GM21717 (cell line): ENCODE data around the gene NEUROD4.
"Not testable (repeated sequence)": the region's sequence is repeated elsewhere in the genome, so short reads cannot be mapped to it uniquely, and the experiment has no call there.

Experiments
- ATAC-seq: cut with Tn5 transposase; IDR thresholded peaks from one replicate; pipeline ENCODE4 v1.9.1; 2021; ENCODE audit warnings: mild to moderate bottlenecking, moderate library complexity; ENCODE audit not compliant: unreplicated experiment

The NEUROD4 gene

DNA sequence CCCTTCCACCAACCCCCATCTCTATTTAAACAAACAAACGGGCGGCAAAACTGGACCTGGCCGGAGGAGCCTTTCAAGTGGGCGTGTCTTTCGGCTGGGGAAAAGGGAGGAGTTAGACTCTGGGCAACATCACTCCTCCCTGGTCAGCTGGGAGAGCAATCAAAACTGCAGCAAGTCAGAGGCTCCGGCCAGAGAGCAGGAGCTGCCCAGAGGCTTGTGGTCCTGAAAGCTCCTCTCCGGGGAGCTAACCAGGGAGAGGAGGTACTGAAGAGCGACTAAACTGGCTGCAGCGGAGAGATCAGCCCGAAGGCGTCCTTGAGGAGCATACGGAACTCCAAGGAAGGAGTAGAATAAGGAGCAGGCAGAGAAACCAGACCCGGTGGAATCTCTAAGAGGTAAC lies at the start of gene NEUROD4:
Gene NEUROD4 (plus strand): TSS at position 191 of the 400 bp plus-strand sequence. CDS start 6,466 bp downstream, outside the sequence.
- ATAC-seq: no peak

DNA sequence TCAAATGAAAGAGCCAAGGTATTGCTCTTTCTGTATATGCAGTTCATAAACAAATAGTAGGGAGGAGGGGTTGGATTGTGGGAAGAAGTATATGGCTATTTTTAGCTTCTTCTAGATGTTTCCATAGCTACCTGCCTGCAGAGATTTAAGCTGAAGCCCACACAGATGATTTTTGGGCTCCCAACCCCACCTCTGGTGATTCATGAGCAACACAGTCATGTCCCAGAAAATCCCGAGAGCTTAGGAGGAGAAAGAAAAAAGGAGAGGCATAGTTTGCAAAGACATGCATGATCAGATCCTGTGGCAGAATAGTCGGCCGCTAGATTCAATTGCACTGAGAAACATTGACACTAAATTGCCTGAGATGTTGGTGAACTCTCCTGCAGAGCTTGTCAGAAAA lies 49.0 kb upstream of the NEUROD4 start:
- no peak for ATAC-seq

GRCh38 chr12:54973556-54973955 lies 46.2 kb upstream of the NEUROD4 start:
- no peak for ATAC-seq

GRCh38 chr12:54974279-54974678 lies 45.5 kb upstream of the NEUROD4 start:
- ATAC-seq: no peak

DNA sequence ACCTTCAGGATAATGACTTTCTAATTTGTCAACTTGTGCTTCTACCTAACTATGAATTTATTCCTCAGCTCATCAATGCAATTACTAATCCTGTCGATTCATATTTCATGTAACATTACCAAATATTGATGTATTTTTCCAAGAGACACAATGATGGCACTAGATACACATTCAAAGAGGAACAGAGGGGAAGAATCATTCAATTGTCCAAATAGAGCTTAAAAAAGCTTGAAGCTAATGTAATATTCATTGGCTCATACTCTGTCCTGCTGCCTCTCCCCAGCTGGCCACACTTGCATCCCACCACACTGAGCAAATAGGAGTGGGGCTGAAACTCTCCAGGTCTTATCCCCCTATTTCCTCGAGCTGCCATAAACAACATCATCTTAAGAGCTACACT lies 44.5 kb upstream of the NEUROD4 start:
- ATAC-seq: no peak

- ATAC-seq: no peak
These were observed 43.9 kb upstream of the NEUROD4 start for GRCh38 chr12:54975875-54976274.

DNA sequence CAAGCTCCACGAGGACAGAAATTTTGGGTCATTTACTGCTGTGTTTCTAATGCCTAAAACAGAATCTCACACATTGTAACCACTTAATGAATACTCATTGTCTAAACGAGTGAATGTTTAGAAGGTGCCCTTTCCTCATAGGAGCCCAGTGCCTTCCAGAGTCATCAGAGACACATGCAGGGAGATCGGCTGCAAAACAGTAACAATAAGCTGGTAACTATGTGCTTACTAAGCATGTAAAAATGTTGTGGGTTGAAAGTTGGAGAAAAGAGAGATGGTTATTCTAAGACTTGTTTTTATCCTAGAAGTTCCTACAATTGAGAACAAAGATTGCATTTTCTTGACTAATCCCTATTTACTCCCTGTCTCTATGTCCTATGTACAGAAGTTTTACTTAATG lies 42.6 kb upstream of the NEUROD4 start:
- no peak for ATAC-seq

GRCh38 chr12:54977857-54978256 lies 41.9 kb upstream of the NEUROD4 start:
- no peak for ATAC-seq

DNA sequence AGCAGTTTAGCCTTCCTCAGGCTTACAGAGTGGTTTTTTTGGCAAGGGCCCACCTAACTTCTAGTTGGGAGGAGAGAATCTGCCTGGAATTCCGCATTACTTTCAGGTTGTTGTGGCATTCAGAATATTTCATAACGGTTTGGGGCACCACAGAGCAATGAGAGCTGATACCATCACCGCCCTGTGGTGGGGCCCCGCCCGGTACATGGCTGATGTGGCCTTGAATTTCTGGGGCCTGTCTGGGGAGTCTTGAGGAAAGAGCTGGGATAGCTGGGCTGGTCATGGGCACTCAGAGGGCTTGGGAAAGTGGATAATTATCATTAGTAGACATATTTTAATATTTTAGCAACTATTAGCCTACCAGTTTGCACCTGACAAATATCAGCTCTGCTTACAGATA lies 39.4 kb upstream of the NEUROD4 start:
- no peak for ATAC-seq

- no peak for ATAC-seq
These were observed 38.0 kb upstream of the NEUROD4 start for GRCh38 chr12:54981796-54982195.

- ATAC-seq: no peak
These were observed 36.2 kb upstream of the NEUROD4 start for GRCh38 chr12:54983536-54984101.

DNA sequence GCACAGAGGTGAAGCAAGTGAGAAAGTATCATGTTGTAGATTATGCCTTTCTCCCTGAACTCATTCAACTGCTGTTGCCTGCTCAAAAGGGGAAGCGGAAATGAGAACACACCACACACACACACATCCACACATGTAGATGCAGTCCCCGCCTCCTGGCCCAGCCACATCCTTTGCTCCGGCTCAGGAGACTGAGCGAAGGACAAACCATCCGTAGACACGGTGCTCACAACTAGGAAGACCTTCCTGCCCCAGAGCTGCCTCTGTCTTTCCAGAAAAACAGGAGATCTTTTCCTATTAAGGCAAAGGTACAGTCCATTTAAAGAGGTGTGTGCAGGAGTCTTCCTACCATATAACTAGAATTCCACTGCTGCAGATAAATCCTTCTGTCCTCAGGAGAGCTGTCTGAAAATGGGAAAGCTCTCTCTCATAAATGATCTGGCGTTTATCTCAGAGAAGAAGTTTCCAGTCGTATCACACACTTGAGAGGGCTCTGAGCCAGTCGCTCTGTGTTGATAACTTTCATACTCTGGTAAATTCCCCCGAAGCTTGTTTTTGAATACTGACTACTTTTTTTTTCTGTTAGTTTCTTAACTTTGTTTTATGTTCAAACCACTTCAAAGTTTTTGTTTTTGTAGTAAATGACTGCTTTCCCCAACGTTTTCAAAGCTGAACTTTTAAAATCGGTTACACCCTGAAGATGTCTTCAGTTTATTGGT lies 35.0 kb upstream of the NEUROD4 start, which contains the start of gene TESPA1:
Gene TESPA1 (minus strand): TSS at position 105 of the 719 bp plus-strand sequence. CDS start 10,200 bp downstream, outside the sequence.
- peak; percentile 96 for ATAC-seq

DNA sequence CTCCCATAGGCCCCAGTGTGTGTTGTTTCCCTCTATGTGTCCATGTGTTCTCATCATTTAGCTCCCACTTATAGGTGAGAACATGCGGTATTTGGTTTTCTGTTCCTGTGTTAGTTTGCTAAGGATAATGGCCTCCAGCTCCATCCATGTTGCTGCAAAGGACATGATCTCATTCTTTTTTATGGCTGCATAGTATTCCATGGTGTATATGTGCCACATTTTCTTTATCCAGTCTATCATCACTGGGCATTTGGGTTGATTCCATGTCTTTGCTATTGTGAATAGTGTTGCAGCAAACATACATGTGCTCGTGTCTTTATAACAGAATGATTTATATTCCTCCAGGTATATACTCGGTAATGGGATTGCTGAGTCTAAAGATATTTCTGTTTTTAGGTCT lies 33.0 kb upstream of the NEUROD4 start:
- not testable (repeated sequence) for ATAC-seq

DNA sequence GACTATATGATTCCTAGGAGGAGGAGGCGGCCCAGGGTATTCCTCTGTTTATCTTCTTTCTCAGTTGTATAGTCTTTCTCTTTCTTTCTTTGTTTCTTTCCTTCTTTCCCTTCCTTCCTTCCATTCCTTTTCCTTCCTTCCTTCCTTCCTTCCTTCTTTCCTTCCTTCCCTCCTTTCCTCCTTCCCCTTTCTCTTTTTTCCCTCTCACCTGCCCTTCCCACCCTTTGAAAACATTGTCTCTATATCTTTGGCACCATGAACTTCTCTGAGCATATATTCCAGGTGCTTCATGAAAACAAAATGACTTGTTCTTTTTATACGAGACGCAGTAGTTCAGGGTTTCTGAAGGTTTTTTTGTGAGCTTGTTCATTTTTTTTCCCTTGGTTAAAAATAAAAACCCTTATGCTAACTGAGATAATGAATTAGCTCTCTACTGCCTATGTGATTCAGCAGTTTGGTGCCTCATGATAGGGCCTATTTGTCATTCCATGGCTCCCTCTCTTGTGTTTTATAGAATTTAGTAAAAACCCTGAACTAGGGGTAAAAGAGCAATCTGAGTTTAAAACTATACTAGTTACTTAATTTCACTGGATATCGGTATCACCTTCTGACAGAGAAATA lies 32.1 kb upstream of the NEUROD4 start:
- no peak for ATAC-seq

DNA sequence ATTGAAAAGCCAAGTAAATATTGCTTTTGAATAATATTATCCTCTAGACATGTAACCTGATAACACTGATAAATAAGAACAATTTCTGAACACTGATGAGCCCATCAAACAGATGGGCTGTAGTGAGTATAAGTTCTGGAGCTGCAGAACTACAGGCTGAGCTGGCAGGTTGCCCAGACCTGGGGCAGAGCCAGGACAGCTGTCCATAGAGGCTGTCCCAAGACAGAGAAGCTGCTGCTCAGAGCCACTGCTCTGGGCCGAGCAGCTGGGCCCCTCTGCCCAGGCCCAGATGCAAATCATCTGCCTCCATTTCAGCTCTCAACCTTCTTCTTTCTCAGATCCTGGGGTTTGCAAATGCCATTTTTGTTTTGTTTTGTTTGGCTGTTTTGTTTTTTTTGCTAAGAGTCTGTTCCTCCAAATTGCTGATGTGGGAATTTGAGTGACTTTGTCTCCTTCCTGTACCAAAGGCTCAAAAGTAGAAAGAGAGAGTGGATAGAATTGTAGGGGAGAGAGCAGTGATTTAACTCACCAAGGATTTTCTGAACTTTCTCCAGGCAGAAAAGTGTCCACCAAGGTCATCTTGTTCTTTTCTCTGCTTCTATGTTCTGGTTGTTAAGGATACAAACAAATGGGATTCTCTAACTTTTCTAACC lies 31.2 kb upstream of the NEUROD4 start:
- no peak for ATAC-seq

- no peak for ATAC-seq
These were observed 29.9 kb upstream of the NEUROD4 start for GRCh38 chr12:54989829-54990228.

DNA sequence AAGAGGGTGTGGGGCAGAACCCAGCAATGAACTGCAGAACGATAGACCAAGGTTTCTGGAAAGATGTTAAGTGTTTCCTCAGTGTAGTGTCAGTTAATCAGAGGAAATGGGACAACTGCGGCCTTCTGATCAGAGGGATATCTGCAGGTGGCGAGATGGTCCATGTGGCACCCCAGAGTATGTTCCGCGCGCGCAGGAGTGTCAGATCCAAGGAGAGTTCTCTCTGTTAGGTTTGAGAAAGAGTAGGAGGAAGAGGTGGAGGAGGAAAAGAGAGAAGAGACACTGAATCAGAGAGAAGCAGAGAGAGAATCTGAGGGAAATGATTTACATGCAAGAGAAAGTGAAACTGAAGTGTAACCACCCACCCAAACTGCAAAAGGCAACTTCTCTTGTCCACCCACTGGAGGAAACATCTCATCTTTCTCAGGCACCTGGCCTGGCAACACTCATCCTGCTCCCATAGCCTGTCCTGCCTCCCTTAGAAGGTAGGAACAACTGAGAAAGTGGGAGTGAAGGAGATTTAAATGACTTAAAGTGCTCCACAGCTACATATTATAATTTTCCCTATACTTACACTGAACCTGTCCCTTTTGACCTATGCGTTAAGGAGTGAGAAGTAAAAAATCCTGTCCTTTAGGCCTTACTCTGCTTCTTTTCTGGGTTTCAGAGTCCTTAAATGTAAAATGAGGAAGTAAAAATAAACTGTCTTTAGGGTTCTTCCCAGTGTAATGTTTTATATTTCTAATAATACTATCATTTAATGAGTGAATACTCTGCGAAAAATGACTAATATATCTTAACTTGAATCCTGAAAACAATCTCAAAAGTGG lies 28.4 kb upstream of the NEUROD4 start:
- ATAC-seq: peak; percentile 78

DNA sequence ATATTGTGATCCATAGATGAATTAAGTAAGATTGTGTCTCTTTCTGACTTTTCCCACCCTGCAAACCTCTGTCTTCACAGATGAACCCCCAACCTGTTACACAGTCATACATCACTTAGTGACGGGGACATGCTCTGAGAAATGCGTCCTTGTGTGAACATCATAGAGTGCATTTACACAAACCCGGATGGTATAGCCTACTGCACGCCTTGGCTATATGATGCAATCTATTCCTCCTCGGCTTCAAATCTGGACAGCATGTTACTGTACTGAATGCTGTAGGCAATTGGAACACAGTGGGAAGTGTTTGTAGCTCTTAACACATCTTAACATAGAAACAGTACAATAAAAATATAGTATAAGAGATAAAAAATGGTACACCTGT lies 27.8 kb upstream of the NEUROD4 start:
- ATAC-seq: peak; percentile 35

DNA sequence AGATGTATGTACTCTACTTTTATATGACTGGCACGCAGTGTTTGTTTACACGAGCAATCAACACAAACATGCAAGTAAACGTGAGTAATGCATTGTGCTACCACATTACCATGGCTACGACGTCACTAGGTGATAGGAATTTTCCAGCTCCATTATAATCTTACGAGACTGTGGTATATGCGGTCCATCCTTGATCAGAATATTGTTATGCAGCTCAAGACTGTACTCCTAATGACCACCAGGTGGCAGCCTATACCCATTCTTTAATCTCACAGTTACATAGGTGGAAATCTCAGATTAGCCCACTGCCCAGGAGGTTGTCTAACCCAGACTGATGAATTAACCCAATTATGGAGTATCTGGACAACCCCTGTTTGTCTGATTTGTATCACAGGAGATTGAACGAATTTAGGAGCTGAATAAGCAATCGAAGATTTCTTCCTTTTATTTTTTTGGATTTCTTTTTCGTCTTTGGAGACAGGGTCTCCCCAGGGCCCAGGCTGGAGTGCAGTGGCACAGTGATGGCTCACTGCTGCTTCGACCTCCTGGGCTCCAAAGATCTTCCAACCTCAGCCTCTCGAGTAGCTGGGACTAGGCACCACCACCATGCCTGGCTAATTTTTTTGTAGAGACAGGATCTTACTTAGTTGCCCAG lies 26.5 kb upstream of the NEUROD4 start:
- peak; percentile 48 for ATAC-seq

DNA sequence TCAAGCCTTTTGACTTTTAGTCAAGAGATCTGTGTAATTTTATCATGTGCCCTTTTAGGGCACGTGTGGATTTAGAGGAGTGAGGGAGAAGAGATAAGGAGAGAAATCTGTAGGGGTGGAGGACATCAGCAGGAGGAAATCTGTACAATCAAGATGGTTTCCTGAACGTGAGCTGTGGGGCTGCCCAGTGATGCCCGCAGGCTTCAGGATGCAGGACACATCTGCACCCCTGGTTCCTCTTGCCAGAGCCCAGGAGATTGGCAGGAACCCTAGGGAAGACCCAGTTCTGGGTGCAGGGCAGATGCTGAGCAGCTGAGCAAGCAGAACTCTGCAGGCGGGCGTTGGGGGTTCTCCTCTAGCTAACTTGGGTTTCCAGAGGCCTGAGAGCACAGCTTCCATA lies 23.6 kb upstream of the NEUROD4 start:
- ATAC-seq: no peak
